SK-N-MC (cell line): Measurements from ENCODE around the gene GJA8.
A peak's percentile ranks its signal among the peaks of the same experiment; 100 is the strongest.
"Not testable (repeated sequence)": the region's sequence is repeated elsewhere in the genome, so short reads cannot be mapped to it uniquely, and the experiment has no call there.

Experiments
- DNase-seq: peaks from one replicate; pipeline ENCODE4 v3.0.0-alpha.2; 2011; ENCODE audit warnings: low read depth, low spot score
- H3K27ac ChIP-seq: fragments of 200-600 bp; sonication (generic); 2 replicates; pipeline ENCODE4 v1.5.1; 2016; ENCODE audit warnings: mixed run types
- H3K36me3 ChIP-seq: fragments of 200-600 bp; sonication (generic); 2 replicates; pipeline ENCODE4 v1.6.1; 2017; ENCODE audit warnings: antibody characterized with exemption, low read length, mixed read lengths; ENCODE audit not compliant: insufficient read depth
- H3K4me3 ChIP-seq: fragments of 200-600 bp; sonication (generic); 2 replicates; pipeline ENCODE4 v1.5.1; 2016
- H3K9ac ChIP-seq: fragments of 200-600 bp; sonication (generic); 2 replicates; pipeline ENCODE4 v1.8.0; 2017; ENCODE audit warnings: mixed run types, mixed read lengths; ENCODE audit not compliant: insufficient read length
- H3K9me3 ChIP-seq: fragments of 200-600 bp; sonication (generic); 2 replicates; pipeline ENCODE4 v1.6.1; 2017; ENCODE audit warnings: low read depth, mild to moderate bottlenecking, antibody characterized with exemption, low read length, moderate library complexity, mixed read lengths
- EZH2 ChIP-seq: fragments of 200-600 bp; sonication (generic); IDR thresholded peaks from one replicate; pipeline ENCODE4 v1.6.1; 2017; ENCODE audit warnings: antibody characterized with exemption
- FOXP2 ChIP-seq: optimal IDR thresholded peaks from 2 replicates; pipeline ENCODE3; 2011; ENCODE audit warnings: mild to moderate bottlenecking, moderate library complexity; ENCODE audit not compliant: insufficient read depth; ENCODE audit errors: extremely low read length, control extremely low read depth
- POLR2AphosphoS5 ChIP-seq: IDR thresholded peaks from 2 replicates; pipeline ENCODE4 v1.6.1; 2012; ENCODE audit warnings: mild to moderate bottlenecking, low read depth, low read length, borderline replicate concordance

GJA8 gene

GRCh38 chr1:147902253-147902845 is at the start of gene GJA8:
TSS of gene GJA8 (plus strand) at chr1:147902795. CDS start at chr1:147907956, 5,161 bp downstream.
- Histone ChIP-seq H3K27ac (no peak within 1 kb of the TSS), H3K9me3 (no peaks in the 10 kb centered on the region), H3K36me3 (no peaks in the 10 kb centered on the region), H3K9ac (no peak within 1 kb of the TSS), H3K4me3 (no peak within 1 kb of the TSS)
- no peak for TF ChIP-seq EZH2
- no peak for TF ChIP-seq POLR2AphosphoS5
- no peak for DNase-seq

DNA sequence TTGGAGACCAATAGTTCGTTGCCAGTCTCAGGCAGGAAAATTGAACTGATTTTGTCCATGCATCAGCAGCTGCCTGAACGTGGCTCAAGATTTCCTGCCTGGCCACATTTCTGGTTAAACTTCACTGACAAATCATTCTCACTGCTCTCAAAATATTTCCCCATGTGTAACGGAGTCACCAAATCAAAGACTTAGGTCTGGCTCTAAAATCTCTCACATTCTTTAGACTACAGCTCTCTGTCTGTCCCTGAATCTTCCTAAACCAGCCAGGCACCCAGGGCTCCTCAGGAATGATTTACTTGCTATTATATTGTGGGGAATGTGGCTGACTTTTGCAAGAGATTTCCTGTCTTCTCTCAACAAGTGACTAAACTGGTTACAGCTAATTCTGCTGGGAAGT is 49.2 kb upstream of the GJA8 start:
- Histone ChIP-seq H3K36me3 (no peaks in the 10 kb centered on the region), H3K9me3 (no peaks in the 10 kb centered on the region), H3K9ac (no peak overlapping the region), H3K27ac (no peak overlapping the region), H3K4me3 (no peak overlapping the region)
- TF ChIP-seq POLR2AphosphoS5 (no peak), EZH2 (no peak), FOXP2 (no peak)
- DNase-seq, result peak; percentile 3

DNA sequence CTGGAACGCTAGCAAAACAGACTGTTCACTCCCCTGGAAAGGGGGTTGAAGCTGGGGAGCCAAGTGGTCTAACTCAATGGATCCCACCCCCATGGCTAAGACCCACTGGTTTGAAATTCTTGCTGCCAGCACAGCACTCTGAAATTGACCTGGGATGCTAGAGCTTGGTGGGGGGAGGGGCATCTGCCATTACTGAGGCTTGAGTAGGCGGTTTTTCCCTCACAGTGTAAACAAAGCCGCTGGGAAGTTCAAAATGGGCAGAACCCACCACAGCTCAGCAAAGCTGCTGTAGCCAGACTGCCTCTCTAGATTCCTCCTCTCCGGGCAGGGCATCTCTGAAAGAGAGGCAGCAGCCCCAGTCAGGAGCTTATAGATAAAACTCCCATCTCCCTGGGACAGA is 47.6 kb upstream of the GJA8 start:
- H3K27ac ChIP-seq, H3K4me3 ChIP-seq, H3K36me3 ChIP-seq, H3K9me3 ChIP-seq, DNase-seq, H3K9ac ChIP-seq: not testable (repeated sequence)

DNA sequence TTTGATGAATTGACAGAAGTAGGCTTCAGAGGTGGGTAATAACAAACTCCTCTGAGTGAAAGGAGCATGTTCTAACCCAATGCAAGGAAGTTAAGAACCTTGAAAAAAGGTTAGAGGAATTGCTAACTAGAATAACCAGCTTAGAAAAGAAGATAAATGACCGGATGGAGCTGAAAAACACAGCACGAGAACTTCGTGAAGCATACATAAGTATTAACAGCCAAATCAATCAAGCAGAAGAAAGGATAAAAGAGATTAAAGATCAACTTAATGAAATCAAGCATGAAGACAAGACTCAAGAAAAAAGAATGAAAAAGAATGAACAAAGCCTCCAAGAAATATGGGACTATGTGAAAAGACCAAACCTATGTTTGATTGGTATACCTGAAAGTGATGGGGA is 46.6 kb upstream of the GJA8 start:
- H3K9me3 ChIP-seq, H3K9ac ChIP-seq, DNase-seq, H3K36me3 ChIP-seq, H3K27ac ChIP-seq, H3K4me3 ChIP-seq: not testable (repeated sequence)

- H3K9me3 ChIP-seq, H3K27ac ChIP-seq, H3K9ac ChIP-seq, H3K4me3 ChIP-seq, H3K36me3 ChIP-seq, DNase-seq: not testable (repeated sequence)
These were observed 35.4 kb upstream of the GJA8 start for GRCh38 chr1:147867204-147867603.

GRCh38 chr1:147878022-147878421 is 24.6 kb upstream of the GJA8 start:
- no peak overlapping the region for H3K27ac ChIP-seq
- H3K9ac ChIP-seq, result no peak overlapping the region
- H3K36me3 ChIP-seq, result no peaks in the 10 kb centered on the region
- no peaks in the 10 kb centered on the region for H3K9me3 ChIP-seq
- H3K4me3 ChIP-seq, result no peak overlapping the region
- no peak for DNase-seq
- TF ChIP-seq POLR2AphosphoS5 (no peak), EZH2 (no peak), FOXP2 (no peak)

- no peak for TF ChIP-seq FOXP2
- no peak for TF ChIP-seq EZH2
- TF ChIP-seq POLR2AphosphoS5, result no peak
- no peak for DNase-seq
- H3K9ac ChIP-seq, result no peak overlapping the region
- no peaks in the 10 kb centered on the region for H3K36me3 ChIP-seq
- no peak overlapping the region for H3K4me3 ChIP-seq
- H3K27ac ChIP-seq, result no peak overlapping the region
- no peaks in the 10 kb centered on the region for H3K9me3 ChIP-seq
These were observed 22.7 kb upstream of the GJA8 start for GRCh38 chr1:147879911-147880310.

- no peaks in the 10 kb centered on the region for H3K9me3 ChIP-seq
- DNase-seq, result no peak
- no peak overlapping the region for H3K9ac ChIP-seq
- H3K27ac ChIP-seq, result no peak overlapping the region
- H3K36me3 ChIP-seq, result no peaks in the 10 kb centered on the region
- no peak for TF ChIP-seq FOXP2
- no peak for TF ChIP-seq EZH2
- no peak for TF ChIP-seq POLR2AphosphoS5
- no peak overlapping the region for H3K4me3 ChIP-seq
These were observed 20.1 kb upstream of the GJA8 start for GRCh38 chr1:147882535-147882934.

DNA sequence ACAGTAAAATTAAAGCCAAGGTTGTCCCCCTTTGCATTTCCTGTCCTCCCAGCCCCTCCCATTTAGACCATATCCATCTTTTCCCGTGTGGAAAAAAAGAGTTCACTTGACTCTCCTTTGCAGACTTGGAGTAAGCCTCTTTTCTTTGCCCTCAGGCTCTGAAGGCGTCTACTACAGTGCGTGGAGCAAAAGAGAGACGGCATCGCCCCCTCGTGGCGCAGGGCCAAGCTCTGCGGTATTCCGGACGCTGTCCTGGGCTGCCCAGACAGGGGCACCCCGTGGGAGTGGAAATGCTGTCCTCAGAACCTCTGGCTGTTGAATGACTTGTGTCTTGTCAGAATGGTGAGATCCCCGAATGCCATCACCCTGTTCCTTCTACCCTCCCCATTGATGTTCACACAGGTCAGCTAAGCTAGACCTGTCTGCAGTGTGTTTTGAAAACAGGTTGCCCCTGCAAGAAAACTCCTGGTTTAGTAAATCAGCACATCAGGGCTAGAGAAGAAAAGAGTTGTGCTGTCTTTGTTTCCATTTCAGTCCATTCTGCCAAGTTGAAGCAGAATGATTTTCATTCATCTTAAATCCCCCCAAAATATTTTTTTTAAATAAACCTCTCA is 12.3 kb upstream of the GJA8 start:
- TF ChIP-seq EZH2, result no peak
- TF ChIP-seq FOXP2, result no peak
- no peak for TF ChIP-seq POLR2AphosphoS5
- H3K36me3 ChIP-seq, result no peaks in the 10 kb centered on the region
- no peak overlapping the region for H3K27ac ChIP-seq
- DNase-seq, result no peak
- H3K4me3 ChIP-seq, result no peak overlapping the region
- no peaks in the 10 kb centered on the region for H3K9me3 ChIP-seq
- H3K9ac ChIP-seq, result no peak overlapping the region
